DMS53 treated with DMSO at 0.1 percent for 48 hours (cell line): ENCODE results near the gene TCF7L1.
A peak's percentile ranks its signal among the peaks of the same experiment; 100 is the strongest.
"Not testable (repeated sequence)": the region's sequence is repeated elsewhere in the genome, so short reads cannot be mapped to it uniquely, and the experiment has no call there.

Experiments
- DNase-seq: peaks from one replicate; lab custom pipeline; 2025; ENCODE audit not compliant: unreplicated experiment; lab: John Stamatoyannopoulos, UW

The TCF7L1 gene

GRCh38 chr2:85132397-85132796 is 795 bp upstream of the TCF7L1 start:
- no peak for DNase-seq

- DNase-seq = peak; percentile 12
Measured at GRCh38 chr2:85133751-85134254, 611 bp downstream of the TCF7L1 start.

- no peak for DNase-seq
Measured at GRCh38 chr2:85134255-85134895, 1.2 kb downstream of the TCF7L1 start.

- DNase-seq = no peak
Measured at GRCh38 chr2:85134896-85135659, 1.9 kb downstream of the TCF7L1 start.

GRCh38 chr2:85135660-85135914 is 2.4 kb downstream of the TCF7L1 start:
- DNase-seq = no peak

GRCh38 chr2:85137156-85137555 is 4.0 kb downstream of the TCF7L1 start:
- DNase-seq = no peak

GRCh38 chr2:85143463-85144082 is 10.4 kb downstream of the TCF7L1 start:
- DNase-seq = no peak

GRCh38 chr2:85145116-85145820 is 12.1 kb downstream of the TCF7L1 start:
- DNase-seq = no peak

- no peak for DNase-seq
Measured at GRCh38 chr2:85148190-85148589, 15.0 kb downstream of the TCF7L1 start.

GRCh38 chr2:85151026-85151425 is 17.8 kb downstream of the TCF7L1 start:
- DNase-seq = no peak

- no peak for DNase-seq
Measured at GRCh38 chr2:85152895-85153294, 19.7 kb downstream of the TCF7L1 start.

- DNase-seq = no peak
Measured at GRCh38 chr2:85154048-85154753, 21.0 kb downstream of the TCF7L1 start.

- not testable (repeated sequence) for DNase-seq
Measured at GRCh38 chr2:85155082-85155481, 21.9 kb downstream of the TCF7L1 start.

GRCh38 chr2:85156153-85156552 is 23.0 kb downstream of the TCF7L1 start:
- DNase-seq = no peak

- DNase-seq = no peak
Measured at GRCh38 chr2:85156619-85157018, 23.4 kb downstream of the TCF7L1 start.

- no peak for DNase-seq
Measured at GRCh38 chr2:85157345-85157744, 24.2 kb downstream of the TCF7L1 start.

GRCh38 chr2:85158559-85159273 is 25.5 kb downstream of the TCF7L1 start:
- no peak for DNase-seq

GRCh38 chr2:85159589-85159988 is 26.4 kb downstream of the TCF7L1 start:
- DNase-seq = no peak

- DNase-seq = no peak
Measured at GRCh38 chr2:85160966-85161960, 28.1 kb downstream of the TCF7L1 start.
